ENCODE results near the gene ZDHHC16. TPM values are rescaled to one million over a fixed set of nuclear protein-coding genes. Genes with fewer than 3 reads are reported as not detected.

The ZDHHC16 gene
- total and polyA plus RNA-seq, 10 of the 15 experiments (the other 5 are each of a cell fraction or from before 2014, with no cell fraction given): 16.8 to 63.1 (median 29.8) TPM

DNA sequence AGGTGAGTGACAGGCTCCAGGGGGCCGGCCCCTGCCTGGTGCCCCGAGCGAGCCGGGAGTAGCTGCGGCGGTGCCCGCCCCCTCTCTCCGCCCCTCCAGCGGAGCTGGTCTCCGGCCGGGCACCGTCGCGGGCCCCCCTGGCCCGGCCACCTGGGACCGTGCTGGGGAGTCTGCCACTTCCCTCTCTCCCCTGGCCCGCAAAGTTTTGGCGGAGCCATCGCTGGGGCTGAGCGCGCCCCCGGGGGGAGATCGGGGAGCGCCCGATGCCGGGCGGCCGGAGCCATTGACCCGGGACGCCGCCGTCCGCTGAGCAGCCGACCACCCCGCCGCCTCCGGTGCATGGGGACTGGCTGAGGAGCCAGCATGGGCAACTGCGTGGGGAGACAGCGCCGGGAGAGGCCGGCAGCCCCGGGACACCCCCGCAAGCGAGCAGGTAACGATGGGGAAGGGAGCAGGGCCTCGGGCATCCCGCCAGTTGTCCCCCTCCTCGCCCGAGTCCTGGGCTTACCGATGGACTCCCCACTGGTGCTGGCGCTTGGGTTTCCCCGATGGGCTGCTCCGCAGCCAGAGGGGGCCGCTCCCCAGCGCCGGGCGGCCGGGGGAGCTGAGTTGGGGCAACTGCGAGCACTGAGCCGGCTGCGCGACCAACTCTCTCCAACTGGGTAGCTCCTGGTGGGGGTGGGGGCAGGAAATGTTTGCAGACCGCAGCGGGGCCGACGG lies 53.0 kb downstream of the ZDHHC16 start, which contains the start of gene UBTD1:
Gene UBTD1 (plus strand): TSS at position 84 of the 720 bp plus-strand sequence. CDS start 280 bp downstream, at position 364.
- Histone ChIP-seq H3K79me2 (ENCODE audit: control insufficient read depth, insufficient read depth, low read length) (peaks cover 41% of the 10 kb centered on the region), H3K4me3 (peak within 1 kb of the TSS; percentile 90), H2AFZ (ENCODE audit: control insufficient read depth, low read depth, low read length) (peak within 1 kb of the TSS; percentile 91), H3K27me3 (replicated peaks in 1 of 2; ENCODE audit: control insufficient read depth in 2 of 2, insufficient read depth in 2 of 2, low read length in 1 of 2) (peaks cover 6 to 14% of the 10 kb centered on the region in 2 experiments), H3K9me3 (replicated peaks; ENCODE audit: control insufficient read depth, insufficient read depth, low read length) (no peaks in the 10 kb centered on the region), H3K4me2 (ENCODE audit: control insufficient read depth, insufficient read depth) (peak within 1 kb of the TSS; percentile 88), H3K36me3 (ENCODE audit: control insufficient read depth in 2 of 2, insufficient read depth in 2 of 2, low read length in 1 of 2) (no peaks in the 10 kb centered on the region), H3K4me1 (ENCODE audit: control insufficient read depth, insufficient read depth, low read length) (peaks cover 5% of the 10 kb centered on the region), H3K27ac (ENCODE audit: control insufficient read depth, insufficient read depth) (peak within 1 kb of the TSS; percentile 87), H3K9ac (ENCODE audit: control insufficient read depth, insufficient read depth, low read length) (peak within 1 kb of the TSS; percentile 95), H4K20me1 (ENCODE audit: control insufficient read depth, insufficient read depth) (no peaks in the 10 kb centered on the region)
- no TSS peak for BruUV-seq (replicated peaks)
- ChIA-PET RAD21 (ENCODE audit: unreplicated experiment) (no interaction called here), CTCF (interaction anchor here (1.5 kb wide), 2 partner anchors 54 to 90 kb away, joined by 3 read pairs; no protein-coding TSS in a partner anchor), POLR2A (no interaction called here), SMC1A (ENCODE audit: uncharacterized antibody, unreplicated experiment) (no interaction called here)
- DNase-seq (ENCODE audit: low read depth, low spot score): no peak
- no peak for FAIRE-seq
- intact Hi-C loops (cut with micrococcal nuclease; ENCODE audit: unreplicated experiment): loop anchor here (1.0 to 5.0 kb wide), 4 partner anchors 52 to 207 kb away; partner anchors contain the start of genes ARHGAP19, EXOSC1, PGAM1 and ZDHHC16
- ATAC-seq: peak; percentile 2
- in situ Hi-C loops (cut with MboI): no loop called here
- WGBS (ENCODE audit: insufficient coverage, insufficient replicate concordance, low lambda C conversion rate, missing lambda C conversion rate): 1% methylated on average over 64 of the region's 66 CpGs
- TF ChIP-seq GATAD2B (conservative IDR thresholded peaks at IDR 0.05; ENCODE audit: low read depth): no peak; the same call in 1 of the 2 replicates
- no peak for TF ChIP-seq RAD21 (IDR thresholded peaks at IDR 0.05; ENCODE audit: insufficient read depth, low read depth, low read length)
- no peak for TF ChIP-seq MTA3 (IDR thresholded peaks at IDR 0.05; ENCODE audit: borderline replicate concordance, low read length)
- peak; percentile 95 for TF ChIP-seq DPF2 (IDR thresholded peaks at IDR 0.05)
- TF ChIP-seq IKZF1 (conservative IDR thresholded peaks at IDR 0.05): peak; percentile 62
- TF ChIP-seq RFX5 (IDR thresholded peaks at IDR 0.05; ENCODE audit: low read depth, low read length): no peak
- 0 out of 2 replicates have a peak, but pooled peaks have one; percentile 3 for TF ChIP-seq NFYB (IDR thresholded peaks at IDR 0.05; ENCODE audit: insufficient read depth, low read depth, low read length)
- TF ChIP-seq, protein P1, sequence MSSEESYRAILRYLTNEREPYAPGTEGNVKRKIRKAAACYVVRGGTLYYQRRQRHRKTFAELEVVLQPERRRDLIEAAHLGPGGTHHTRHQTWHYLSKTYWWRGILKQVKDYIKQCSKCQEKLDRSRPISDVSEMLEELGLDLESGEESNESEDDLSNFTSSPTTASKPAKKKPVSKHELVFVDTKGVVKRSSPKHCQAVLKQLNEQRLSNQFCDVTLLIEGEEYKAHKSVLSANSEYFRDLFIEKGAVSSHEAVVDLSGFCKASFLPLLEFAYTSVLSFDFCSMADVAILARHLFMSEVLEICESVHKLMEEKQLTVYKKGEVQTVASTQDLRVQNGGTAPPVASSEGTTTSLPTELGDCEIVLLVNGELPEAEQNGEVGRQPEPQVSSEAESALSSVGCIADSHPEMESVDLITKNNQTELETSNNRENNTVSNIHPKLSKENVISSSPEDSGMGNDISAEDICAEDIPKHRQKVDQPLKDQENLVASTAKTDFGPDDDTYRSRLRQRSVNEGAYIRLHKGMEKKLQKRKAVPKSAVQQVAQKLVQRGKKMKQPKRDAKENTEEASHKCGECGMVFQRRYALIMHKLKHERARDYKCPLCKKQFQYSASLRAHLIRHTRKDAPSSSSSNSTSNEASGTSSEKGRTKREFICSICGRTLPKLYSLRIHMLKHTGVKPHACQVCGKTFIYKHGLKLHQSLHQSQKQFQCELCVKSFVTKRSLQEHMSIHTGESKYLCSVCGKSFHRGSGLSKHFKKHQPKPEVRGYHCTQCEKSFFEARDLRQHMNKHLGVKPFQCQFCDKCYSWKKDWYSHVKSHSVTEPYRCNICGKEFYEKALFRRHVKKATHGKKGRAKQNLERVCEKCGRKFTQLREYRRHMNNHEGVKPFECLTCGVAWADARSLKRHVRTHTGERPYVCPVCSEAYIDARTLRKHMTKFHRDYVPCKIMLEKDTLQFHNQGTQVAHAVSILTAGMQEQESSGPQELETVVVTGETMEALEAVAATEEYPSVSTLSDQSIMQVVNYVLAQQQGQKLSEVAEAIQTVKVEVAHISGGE (CRISPR knock-in tag; IDR thresholded peaks at IDR 0.05): no peak
- 0 out of 2 replicates have a peak, but pooled peaks have one; percentile 21 for TF ChIP-seq BACH1 (IDR thresholded peaks at IDR 0.05; ENCODE audit: borderline replicate concordance)
- TF ChIP-seq, protein P2, sequence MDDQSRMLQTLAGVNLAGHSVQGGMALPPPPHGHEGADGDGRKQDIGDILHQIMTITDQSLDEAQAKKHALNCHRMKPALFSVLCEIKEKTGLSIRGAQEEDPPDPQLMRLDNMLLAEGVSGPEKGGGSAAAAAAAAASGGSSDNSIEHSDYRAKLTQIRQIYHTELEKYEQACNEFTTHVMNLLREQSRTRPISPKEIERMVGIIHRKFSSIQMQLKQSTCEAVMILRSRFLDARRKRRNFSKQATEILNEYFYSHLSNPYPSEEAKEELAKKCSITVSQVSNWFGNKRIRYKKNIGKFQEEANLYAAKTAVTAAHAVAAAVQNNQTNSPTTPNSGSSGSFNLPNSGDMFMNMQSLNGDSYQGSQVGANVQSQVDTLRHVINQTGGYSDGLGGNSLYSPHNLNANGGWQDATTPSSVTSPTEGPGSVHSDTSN (IDR thresholded peaks at IDR 0.05; ENCODE audit: insufficient replicate concordance, low read depth, low read length): peak; percentile 92
- TF ChIP-seq LARP7 (IDR thresholded peaks at IDR 0.05): peak; percentile 81
- no peak for TF ChIP-seq ASH2L (IDR thresholded peaks at IDR 0.05; ENCODE audit: borderline replicate concordance, low read depth)
- TF ChIP-seq NR2F1 (conservative IDR thresholded peaks at IDR 0.05): peak; percentile 46; the same call in 1 of the 2 replicates
- 0 out of 3 replicates have a peak, but pooled peaks of 1 of the 2 experiments have one; percentile 39 for TF ChIP-seq EGR1 (IDR thresholded peaks at IDR 0.05; ENCODE audit: borderline replicate concordance in 1 of 2, low read depth in 2 of 2, low read length in 2 of 2)
- TF ChIP-seq, protein P3, sequence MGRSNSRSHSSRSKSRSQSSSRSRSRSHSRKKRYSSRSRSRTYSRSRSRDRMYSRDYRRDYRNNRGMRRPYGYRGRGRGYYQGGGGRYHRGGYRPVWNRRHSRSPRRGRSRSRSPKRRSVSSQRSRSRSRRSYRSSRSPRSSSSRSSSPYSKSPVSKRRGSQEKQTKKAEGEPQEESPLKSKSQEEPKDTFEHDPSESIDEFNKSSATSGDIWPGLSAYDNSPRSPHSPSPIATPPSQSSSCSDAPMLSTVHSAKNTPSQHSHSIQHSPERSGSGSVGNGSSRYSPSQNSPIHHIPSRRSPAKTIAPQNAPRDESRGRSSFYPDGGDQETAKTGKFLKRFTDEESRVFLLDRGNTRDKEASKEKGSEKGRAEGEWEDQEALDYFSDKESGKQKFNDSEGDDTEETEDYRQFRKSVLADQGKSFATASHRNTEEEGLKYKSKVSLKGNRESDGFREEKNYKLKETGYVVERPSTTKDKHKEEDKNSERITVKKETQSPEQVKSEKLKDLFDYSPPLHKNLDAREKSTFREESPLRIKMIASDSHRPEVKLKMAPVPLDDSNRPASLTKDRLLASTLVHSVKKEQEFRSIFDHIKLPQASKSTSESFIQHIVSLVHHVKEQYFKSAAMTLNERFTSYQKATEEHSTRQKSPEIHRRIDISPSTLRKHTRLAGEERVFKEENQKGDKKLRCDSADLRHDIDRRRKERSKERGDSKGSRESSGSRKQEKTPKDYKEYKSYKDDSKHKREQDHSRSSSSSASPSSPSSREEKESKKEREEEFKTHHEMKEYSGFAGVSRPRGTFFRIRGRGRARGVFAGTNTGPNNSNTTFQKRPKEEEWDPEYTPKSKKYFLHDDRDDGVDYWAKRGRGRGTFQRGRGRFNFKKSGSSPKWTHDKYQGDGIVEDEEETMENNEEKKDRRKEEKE (IDR thresholded peaks at IDR 0.05): no peak
- no peak for TF ChIP-seq CREB1 (IDR thresholded peaks at IDR 0.05; ENCODE audit: low read depth)

All from GM12878 (cell line).